M059J (cell line): Measurements from ENCODE around the gene WASHC2A. TPM values are rescaled to one million over a fixed set of nuclear protein-coding genes. Genes with fewer than 3 reads are reported as not detected.
"Not testable (repeated sequence)": the region's sequence is repeated elsewhere in the genome, so short reads cannot be mapped to it uniquely, and the experiment has no call there.

ENCODE experiments used
- DNase-seq: peaks from one replicate; pipeline ENCODE4 v3.0.0-alpha.2; 2012; ENCODE audit warnings: low read depth
- total RNA-seq: library from RNA; depleted of rRNA; stranded (reverse); fragments of >200 nt; shearing (Covaris generic); gene quantifications from 2 replicates; pipeline ENCODE4 v1.2.3, GENCODE V29; 2014; rRNA removed

Gene WASHC2A, protein sequence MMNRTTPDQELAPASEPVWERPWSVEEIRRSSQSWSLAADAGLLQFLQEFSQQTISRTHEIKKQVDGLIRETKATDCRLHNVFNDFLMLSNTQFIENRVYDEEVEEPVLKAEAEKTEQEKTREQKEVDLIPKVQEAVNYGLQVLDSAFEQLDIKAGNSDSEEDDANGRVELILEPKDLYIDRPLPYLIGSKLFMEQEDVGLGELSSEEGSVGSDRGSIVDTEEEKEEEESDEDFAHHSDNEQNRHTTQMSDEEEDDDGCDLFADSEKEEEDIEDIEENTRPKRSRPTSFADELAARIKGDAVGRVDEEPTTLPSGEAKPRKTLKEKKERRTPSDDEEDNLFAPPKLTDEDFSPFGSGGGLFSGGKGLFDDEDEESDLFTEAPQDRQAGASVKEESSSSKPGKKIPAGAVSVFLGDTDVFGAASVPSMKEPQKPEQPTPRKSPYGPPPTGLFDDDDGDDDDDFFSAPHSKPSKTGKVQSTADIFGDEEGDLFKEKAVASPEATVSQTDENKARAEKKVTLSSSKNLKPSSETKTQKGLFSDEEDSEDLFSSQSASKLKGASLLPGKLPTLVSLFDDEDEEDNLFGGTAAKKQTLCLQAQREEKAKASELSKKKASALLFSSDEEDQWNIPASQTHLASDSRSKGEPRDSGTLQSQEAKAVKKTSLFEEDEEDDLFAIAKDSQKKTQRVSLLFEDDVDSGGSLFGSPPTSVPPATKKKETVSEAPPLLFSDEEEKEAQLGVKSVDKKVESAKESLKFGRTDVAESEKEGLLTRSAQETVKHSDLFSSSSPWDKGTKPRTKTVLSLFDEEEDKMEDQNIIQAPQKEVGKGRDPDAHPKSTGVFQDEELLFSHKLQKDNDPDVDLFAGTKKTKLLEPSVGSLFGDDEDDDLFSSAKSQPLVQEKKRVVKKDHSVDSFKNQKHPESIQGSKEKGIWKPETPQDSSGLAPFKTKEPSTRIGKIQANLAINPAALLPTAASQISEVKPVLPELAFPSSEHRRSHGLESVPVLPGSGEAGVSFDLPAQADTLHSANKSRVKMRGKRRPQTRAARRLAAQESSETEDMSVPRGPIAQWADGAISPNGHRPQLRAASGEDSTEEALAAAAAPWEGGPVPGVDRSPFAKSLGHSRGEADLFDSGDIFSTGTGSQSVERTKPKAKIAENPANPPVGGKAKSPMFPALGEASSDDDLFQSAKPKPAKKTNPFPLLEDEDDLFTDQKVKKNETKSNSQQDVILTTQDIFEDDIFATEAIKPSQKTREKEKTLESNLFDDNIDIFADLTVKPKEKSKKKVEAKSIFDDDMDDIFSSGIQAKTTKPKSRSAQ (N-terminal part only)
- 6.0 and 6.2 TPM in 2 replicates for total RNA-seq

GRCh38 chr10:50067546-50068351, at the start of gene WASHC2A:
Gene WASHC2A (plus strand): TSS chr10:50067954. CDS start chr10:50068006, 52 bp downstream.
- peak; percentile 30 for DNase-seq

GRCh38 chr10:50019279-50019678, 48.5 kb upstream of the WASHC2A start:
- DNase-seq: not testable (repeated sequence)

DNA sequence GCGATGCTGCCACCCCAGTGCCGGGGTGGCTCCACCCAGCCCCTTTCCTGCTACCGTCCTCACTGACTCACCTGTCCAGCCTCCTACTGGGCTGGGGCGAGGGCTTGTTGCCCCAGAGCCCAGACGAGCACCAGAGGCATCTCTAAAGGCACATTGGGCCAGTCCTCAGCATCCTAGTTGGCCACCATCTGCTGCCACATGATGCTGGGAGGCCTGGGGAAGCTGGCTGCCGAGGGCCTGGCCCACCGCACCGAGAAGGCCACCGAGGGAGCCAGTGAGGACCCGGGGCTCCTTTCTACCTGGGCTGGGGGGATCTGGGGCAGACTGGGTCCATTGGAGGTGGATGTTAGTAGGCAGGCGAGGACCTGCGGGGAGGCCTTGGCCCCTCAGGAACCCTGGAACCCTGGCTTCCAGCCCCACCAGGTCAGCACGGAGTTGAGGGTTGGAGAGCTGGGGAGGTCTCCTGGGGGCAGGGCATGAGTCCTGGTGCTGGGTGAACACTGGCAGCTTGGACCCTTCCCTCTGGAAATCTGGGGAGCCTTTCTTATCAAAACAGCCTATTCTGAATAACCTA, 47.2 kb upstream of the WASHC2A start:
- DNase-seq: not testable (repeated sequence)

GRCh38 chr10:50021646-50022045, 46.1 kb upstream of the WASHC2A start:
- no peak for DNase-seq

DNA sequence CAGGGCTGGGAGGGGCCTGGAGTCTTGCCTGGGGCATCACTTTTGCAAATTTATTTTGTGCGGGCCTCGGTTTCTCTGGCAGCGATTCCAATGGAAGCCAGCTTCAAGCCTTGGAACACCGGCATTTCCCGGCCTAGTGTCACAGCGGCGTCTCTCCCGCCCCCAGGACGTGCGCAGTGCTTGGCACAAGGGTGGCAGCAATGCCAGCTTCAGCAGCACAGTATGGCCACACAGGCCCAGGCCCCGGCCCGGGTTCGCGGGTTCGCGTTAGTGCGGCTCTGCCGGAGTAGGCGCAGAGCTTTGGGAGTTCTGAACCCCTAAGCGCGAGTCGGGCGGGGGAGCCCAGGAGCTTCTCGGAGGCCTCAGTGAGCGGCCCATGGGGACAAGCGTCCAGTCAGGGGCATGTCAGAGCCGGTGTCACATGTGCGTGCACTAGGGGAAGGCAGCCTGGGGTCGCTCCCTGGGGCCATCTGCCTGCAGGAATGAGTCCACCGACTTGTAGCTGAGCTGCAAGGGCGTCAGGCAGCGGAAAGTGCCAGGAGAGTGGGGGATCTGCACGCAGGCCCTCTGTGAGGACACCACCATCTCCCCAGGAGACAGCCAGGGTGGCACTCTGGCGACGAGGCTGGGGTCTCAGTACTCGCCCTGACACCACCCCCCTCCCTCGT, 42.9 kb upstream of the WASHC2A start:
- DNase-seq: not testable (repeated sequence)

DNA sequence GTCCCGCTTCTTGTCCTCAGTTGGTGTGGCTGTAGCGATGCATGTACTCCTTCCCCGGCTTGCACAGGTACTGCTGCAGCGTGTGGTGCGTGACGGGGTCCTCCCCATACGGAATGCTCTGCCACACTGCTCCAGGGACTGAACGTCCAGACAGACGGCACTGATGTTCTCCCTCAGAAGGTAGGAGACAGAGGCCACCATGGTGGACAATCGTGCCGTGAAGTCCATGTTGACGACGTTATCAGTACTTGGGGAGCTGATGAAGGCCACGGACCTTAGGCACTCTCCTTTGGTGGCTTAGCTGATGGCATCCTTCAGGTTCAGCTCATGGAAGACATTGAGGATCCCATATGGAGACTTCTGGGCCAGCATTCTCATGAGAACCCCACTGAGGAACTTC, 42.1 kb upstream of the WASHC2A start:
- DNase-seq: no peak

DNA sequence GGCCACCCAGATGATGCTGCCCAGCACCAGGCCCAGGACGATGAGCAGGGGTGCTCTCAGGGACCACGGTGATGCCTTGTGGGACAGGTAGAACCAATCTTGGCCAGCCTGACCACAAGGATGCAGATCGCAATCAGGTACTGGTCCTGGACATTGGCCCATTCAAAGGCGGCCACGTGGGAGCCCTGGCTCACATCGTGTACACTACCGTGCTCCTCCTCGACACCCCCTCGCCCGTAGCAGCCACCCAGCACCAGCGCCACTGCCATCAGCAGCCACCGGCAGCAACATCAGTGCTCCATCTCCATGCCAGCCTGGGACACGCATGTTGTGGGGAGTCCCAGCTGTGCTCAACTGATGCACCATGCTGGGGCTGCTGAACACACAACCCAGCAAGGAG, 40.6 kb upstream of the WASHC2A start:
- DNase-seq: no peak

DNA sequence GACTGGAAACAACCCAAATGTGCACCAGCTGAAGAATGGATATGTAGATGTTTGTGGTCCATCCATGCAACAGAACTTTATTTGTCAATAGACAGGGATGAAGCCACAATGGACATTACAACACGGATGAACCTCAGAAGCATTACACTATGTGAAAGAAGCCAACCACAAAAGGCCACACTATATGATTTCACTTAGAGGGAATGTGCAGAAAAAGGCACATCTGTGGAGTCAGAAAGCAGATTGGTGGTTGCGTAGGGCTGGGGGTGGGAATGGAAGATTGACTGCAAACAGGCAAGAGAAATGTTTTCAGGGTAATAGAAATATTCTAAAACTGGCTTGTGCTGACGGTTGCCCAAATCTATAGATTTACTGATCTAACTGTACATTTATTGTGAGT, 34.3 kb upstream of the WASHC2A start:
- peak; percentile 15 for DNase-seq

GRCh38 chr10:50035337-50035736, 32.4 kb upstream of the WASHC2A start:
- DNase-seq: peak; percentile 34

- DNase-seq: peak; percentile 4
Measured at GRCh38 chr10:50044941-50045664, 22.7 kb upstream of the WASHC2A start.

GRCh38 chr10:50046457-50046856, 21.3 kb upstream of the WASHC2A start:
- DNase-seq: not testable (repeated sequence)

- DNase-seq: not testable (repeated sequence)
Measured at GRCh38 chr10:50047594-50047993, 20.2 kb upstream of the WASHC2A start.

GRCh38 chr10:50051995-50052660, 15.6 kb upstream of the WASHC2A start:
- peak; percentile 71 for DNase-seq

DNA sequence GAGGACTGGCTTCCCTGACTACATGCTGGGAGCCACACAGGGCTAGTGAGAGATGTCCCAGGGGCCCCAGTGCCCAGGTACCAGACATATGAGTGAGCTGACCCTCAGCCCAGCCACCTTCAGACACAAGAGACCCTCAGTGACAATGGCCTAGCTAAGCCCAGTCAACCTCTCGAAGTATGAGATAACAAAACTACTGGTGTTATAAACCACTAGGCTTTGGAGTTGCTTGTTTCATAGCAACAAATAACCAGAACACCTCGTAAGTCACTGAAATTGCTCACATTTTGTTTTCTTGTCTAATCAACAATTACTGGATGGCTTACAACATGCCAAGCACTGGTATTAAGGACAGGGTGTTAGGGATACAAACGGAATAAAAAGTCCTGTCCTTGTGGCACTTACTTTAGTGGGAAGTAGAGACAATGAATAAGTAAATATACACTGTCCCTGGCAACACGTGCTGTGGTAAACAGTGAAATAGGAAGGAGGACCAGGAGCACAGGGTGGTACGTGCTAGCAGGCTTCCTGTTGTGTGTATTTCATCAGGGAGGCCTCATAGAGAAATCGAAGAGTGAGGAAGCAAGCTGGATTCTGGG, 14.9 kb upstream of the WASHC2A start:
- peak; percentile 14 for DNase-seq

DNA sequence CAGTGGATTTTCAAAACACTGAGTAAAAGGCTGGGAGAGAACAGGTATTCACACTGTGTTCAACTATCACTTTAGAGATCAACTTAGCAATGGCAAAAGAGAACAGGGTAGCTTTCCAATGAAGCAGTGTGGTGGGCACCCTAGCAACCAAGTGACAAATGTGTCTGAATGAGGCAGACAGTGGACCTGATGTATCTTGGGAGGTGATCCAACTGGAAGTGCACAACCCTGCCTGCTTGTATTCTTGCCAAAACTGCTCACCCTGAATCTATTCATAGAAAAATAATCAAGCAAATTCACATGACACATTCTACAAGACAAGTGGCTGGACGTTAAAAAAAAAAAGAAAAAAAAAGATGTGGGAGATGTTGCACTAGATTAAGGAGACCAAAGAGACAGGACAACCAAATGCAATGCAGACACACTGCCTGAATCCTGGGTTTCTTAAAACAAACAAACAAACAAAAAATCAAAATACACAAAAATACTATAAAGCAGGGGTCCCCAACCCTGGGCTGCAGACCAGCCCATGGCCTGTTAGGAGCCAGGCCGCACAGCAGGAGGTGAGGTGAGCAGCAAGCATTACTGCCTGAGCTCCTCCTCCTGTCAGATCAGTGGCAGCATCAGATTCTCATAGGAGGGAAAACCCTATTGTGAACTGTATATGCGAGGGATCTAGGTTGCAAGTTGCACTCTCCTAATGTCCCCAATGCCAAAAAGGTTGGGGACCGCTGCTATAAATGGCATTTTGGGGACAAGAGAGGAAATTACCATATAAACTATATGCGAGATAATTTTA, 12.1 kb upstream of the WASHC2A start:
- peak; percentile 44 for DNase-seq

GRCh38 chr10:50056654-50057053, 11.1 kb upstream of the WASHC2A start:
- DNase-seq: not testable (repeated sequence)

DNA sequence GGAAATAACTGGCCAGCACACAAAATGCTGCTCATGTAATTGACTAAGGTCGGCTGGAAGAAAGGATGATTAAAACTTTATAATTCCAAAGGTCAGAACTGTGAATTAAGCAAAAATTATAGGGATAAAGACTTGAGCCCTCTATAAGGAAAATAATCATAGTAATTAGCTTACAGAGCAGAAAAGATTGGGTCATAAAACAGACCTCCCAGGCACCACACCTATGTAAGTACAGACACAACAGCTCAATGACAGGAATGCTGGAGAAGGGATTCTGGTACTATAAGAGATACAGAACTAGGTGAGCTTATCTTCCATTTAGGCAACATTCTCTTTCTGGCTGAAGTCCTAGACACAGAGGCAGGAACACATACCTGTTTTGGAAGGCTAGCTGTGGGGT, 9.0 kb upstream of the WASHC2A start:
- not testable (repeated sequence) for DNase-seq
